DND-41 (cell line): ENCODE data around the gene BCL2L14.

Source experiments
- EZH2 ChIP-seq: IDR thresholded peaks from 3 replicates; pipeline ENCODE4 v1.6.1; 2012; ENCODE audit warnings: borderline replicate concordance, low read depth, mild to moderate bottlenecking, moderate library complexity, low read length, inconsistent platforms; ENCODE audit not compliant: severe bottlenecking
- TF ChIP-seq, protein P1 (sequence below): IDR thresholded peaks from 2 replicates; pipeline ENCODE4 v1.5.1; 2012; ENCODE audit warnings: borderline replicate concordance, low read length, moderate library complexity, mild to moderate bottlenecking; ENCODE audit not compliant: poor library complexity, severe bottlenecking; ENCODE audit errors: extremely low read depth

DNA sequence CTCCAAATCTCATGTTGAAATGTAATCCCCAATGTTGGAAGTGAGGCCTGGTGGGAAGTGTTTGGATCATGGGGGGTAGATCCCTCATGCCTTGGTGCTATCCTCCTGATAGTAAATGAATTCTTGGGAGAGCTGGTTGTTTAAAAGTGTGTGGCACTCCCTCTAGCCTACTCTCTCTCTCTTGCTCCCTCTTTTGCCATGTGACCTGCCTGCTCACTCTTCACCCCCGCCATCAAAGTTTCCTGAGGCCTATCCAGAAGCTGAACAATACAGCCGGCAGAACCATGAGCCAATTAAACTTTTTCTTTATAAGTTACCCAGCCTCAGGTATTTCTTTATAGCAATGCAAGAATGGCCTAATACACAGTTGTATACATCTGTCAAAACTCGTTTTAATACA is 62.5 kb downstream of the BCL2L14 start:
- TF ChIP-seq, protein P1, sequence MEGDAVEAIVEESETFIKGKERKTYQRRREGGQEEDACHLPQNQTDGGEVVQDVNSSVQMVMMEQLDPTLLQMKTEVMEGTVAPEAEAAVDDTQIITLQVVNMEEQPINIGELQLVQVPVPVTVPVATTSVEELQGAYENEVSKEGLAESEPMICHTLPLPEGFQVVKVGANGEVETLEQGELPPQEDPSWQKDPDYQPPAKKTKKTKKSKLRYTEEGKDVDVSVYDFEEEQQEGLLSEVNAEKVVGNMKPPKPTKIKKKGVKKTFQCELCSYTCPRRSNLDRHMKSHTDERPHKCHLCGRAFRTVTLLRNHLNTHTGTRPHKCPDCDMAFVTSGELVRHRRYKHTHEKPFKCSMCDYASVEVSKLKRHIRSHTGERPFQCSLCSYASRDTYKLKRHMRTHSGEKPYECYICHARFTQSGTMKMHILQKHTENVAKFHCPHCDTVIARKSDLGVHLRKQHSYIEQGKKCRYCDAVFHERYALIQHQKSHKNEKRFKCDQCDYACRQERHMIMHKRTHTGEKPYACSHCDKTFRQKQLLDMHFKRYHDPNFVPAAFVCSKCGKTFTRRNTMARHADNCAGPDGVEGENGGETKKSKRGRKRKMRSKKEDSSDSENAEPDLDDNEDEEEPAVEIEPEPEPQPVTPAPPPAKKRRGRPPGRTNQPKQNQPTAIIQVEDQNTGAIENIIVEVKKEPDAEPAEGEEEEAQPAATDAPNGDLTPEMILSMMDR = no peak
- no peak for TF ChIP-seq EZH2
